ENCODE measurements around the gene GYG1.

GYG1 gene

GRCh38 chr3:148953094-148953493 is 38.2 kb upstream of the GYG1 start:
- Histone ChIP-seq H3K36me3 (ENCODE audit: control insufficient read depth in 4 of 4, insufficient read depth in 4 of 4, low read length in 3 of 4) (no peaks in the 10 kb centered on the region), H3K4me3 (ENCODE audit: control insufficient read depth in 1 of 7, extremely low read depth in 1 of 7, insufficient read depth in 4 of 7, low read depth in 2 of 7, low read length in 6 of 7) (no peak overlapping the region), H3K27ac (ENCODE audit: insufficient read depth in 1 of 2, low read depth in 1 of 2, low read length in 2 of 2, poor library complexity in 1 of 2, severe bottlenecking in 2 of 2) (no peak overlapping the region), H3K27me3 (replicated peaks in 2 of 5; ENCODE audit: control insufficient read depth in 4 of 5, insufficient read depth in 5 of 5, low read length in 4 of 5) (no peaks in the 10 kb centered on the region), H3K9me3 (ENCODE audit: control extremely low read depth in 1 of 5, control insufficient read depth in 4 of 5, insufficient read depth in 2 of 5, low read depth in 1 of 5, low read length in 4 of 5) (no peaks in the 10 kb centered on the region), H3K4me1 (ENCODE audit: control extremely low read depth in 1 of 4, control insufficient read depth in 4 of 4, insufficient read depth in 4 of 4, low read length in 3 of 4) (peaks cover 0 to 3% (median 1%) of the 10 kb centered on the region in 4 experiments)
- POLR2A ChIA-PET: no interaction called here
- CTCF ChIA-PET: interaction anchor here (1.1 to 4.3 kb wide), 12 partner anchors 8 to 573 kb away, joined by 3 to 29 read pairs (median 4); no protein-coding TSS in a partner anchor
- DNase-seq: no peak

GRCh38 chr3:148954981-148955380 is 36.4 kb upstream of the GYG1 start:
- 100% methylated on average over 1 of the region's 4 CpGs for WGBS (ENCODE audit: insufficient coverage)
- Histone ChIP-seq H3K36me3 (ENCODE audit: control insufficient read depth in 4 of 4, insufficient read depth in 4 of 4, low read length in 3 of 4) (no peaks in the 10 kb centered on the region), H3K9me3 (ENCODE audit: control extremely low read depth in 1 of 5, control insufficient read depth in 4 of 5, insufficient read depth in 2 of 5, low read depth in 1 of 5, low read length in 4 of 5) (no peaks in the 10 kb centered on the region), H3K27me3 (replicated peaks in 2 of 5; ENCODE audit: control insufficient read depth in 4 of 5, insufficient read depth in 5 of 5, low read length in 4 of 5) (no peaks in the 10 kb centered on the region), H3K4me1 (ENCODE audit: control extremely low read depth in 1 of 4, control insufficient read depth in 4 of 4, insufficient read depth in 4 of 4, low read length in 3 of 4) (peaks cover 0 to 3% (median 1%) of the 10 kb centered on the region in 4 experiments), H3K4me3 (ENCODE audit: control insufficient read depth in 1 of 7, extremely low read depth in 1 of 7, insufficient read depth in 4 of 7, low read depth in 2 of 7, low read length in 6 of 7) (no peak overlapping the region), H3K27ac (ENCODE audit: insufficient read depth in 1 of 2, low read depth in 1 of 2, low read length in 2 of 2, poor library complexity in 1 of 2, severe bottlenecking in 2 of 2) (no peak overlapping the region)
- ChIA-PET CTCF (interaction anchor here (0.6 to 4.3 kb wide), 21 partner anchors 10 to 853 kb away, joined by 3 to 29 read pairs (median 5); partner anchors contain the start of genes CPA3 and TM4SF18), POLR2A (no interaction called here)
- DNase-seq: no peak

- no peaks in the 10 kb centered on the region for H3K36me3 ChIP-seq (ENCODE audit: control insufficient read depth in 4 of 4, insufficient read depth in 4 of 4, low read length in 3 of 4)
- CTCF ChIA-PET: interaction anchor here (0.6 to 4.3 kb wide), 17 partner anchors 10 to 853 kb away, joined by 3 to 29 read pairs (median 6); partner anchors contain the start of gene TM4SF18
- 71% methylated on average over 12 of the region's 12 CpGs for WGBS (ENCODE audit: insufficient coverage)
- H3K27me3 ChIP-seq (replicated peaks in 2 of 5; ENCODE audit: control insufficient read depth in 4 of 5, insufficient read depth in 5 of 5, low read length in 4 of 5): no peaks in the 10 kb centered on the region
- no peak overlapping the region for H3K4me3 ChIP-seq (ENCODE audit: control insufficient read depth in 1 of 7, extremely low read depth in 1 of 7, insufficient read depth in 4 of 7, low read depth in 2 of 7, low read length in 6 of 7)
- peaks cover 0 to 3% (median 1%) of the 10 kb centered on the region in 4 experiments for H3K4me1 ChIP-seq (ENCODE audit: control extremely low read depth in 1 of 4, control insufficient read depth in 4 of 4, insufficient read depth in 4 of 4, low read length in 3 of 4)
- H3K27ac ChIP-seq (ENCODE audit: insufficient read depth in 1 of 2, low read depth in 1 of 2, low read length in 2 of 2, poor library complexity in 1 of 2, severe bottlenecking in 2 of 2): no peak overlapping the region
- POLR2A ChIA-PET: no interaction called here
- H3K9me3 ChIP-seq (ENCODE audit: control extremely low read depth in 1 of 5, control insufficient read depth in 4 of 5, insufficient read depth in 2 of 5, low read depth in 1 of 5, low read length in 4 of 5): no peaks in the 10 kb centered on the region
- DNase-seq: peak; percentile 71 to 83 (median 78)
These were observed 35.6 kb upstream of the GYG1 start for GRCh38 chr3:148955544-148956346.

- CTCF ChIA-PET: interaction anchor here (0.7 to 2.9 kb wide), 6 partner anchors 9 to 163 kb away, joined by 3 to 9 read pairs (median 4); no protein-coding TSS in a partner anchor
- H3K9me3 ChIP-seq (ENCODE audit: control extremely low read depth in 1 of 5, control insufficient read depth in 4 of 5, insufficient read depth in 2 of 5, low read depth in 1 of 5, low read length in 4 of 5): no peaks in the 10 kb centered on the region
These were observed 33.8 kb upstream of the GYG1 start for GRCh38 chr3:148957586-148957985.

GRCh38 chr3:148958696-148959095 is 32.6 kb upstream of the GYG1 start:
- Histone ChIP-seq H3K4me1 (ENCODE audit: control extremely low read depth in 1 of 4, control insufficient read depth in 4 of 4, insufficient read depth in 4 of 4, low read length in 3 of 4) (peaks cover 0 to 8% (median 1%) of the 10 kb centered on the region in 4 experiments), H3K27me3 (replicated peaks in 2 of 5; ENCODE audit: control insufficient read depth in 4 of 5, insufficient read depth in 5 of 5, low read length in 4 of 5) (no peaks in the 10 kb centered on the region), H3K36me3 (ENCODE audit: control insufficient read depth in 4 of 4, insufficient read depth in 4 of 4, low read length in 3 of 4) (no peaks in the 10 kb centered on the region), H3K4me3 (ENCODE audit: control insufficient read depth in 1 of 7, extremely low read depth in 1 of 7, insufficient read depth in 4 of 7, low read depth in 2 of 7, low read length in 6 of 7) (no peak overlapping the region), H3K9me3 (ENCODE audit: control extremely low read depth in 1 of 5, control insufficient read depth in 4 of 5, insufficient read depth in 2 of 5, low read depth in 1 of 5, low read length in 4 of 5) (no peaks in the 10 kb centered on the region), H3K27ac (ENCODE audit: insufficient read depth in 1 of 2, low read depth in 1 of 2, low read length in 2 of 2, poor library complexity in 1 of 2, severe bottlenecking in 2 of 2) (no peak overlapping the region)
- no peak for DNase-seq
- CTCF ChIA-PET: interaction anchor here (1.0 to 2.9 kb wide), 5 partner anchors 11 to 266 kb away, joined by 3 to 8 read pairs (median 3); no protein-coding TSS in a partner anchor
- POLR2A ChIA-PET: no interaction called here
- WGBS (ENCODE audit: insufficient coverage): no CpG with 5 or more reads among the region's 1 CpG

More at GRCh38 chr3:148957586-148957985, 33.8 kb upstream of the GYG1 start:
- H3K27me3 ChIP-seq (replicated peaks in 2 of 5; ENCODE audit: control insufficient read depth in 4 of 5, insufficient read depth in 5 of 5, low read length in 4 of 5): no peaks in the 10 kb centered on the region
- H3K4me3 ChIP-seq (ENCODE audit: control insufficient read depth in 1 of 7, extremely low read depth in 1 of 7, insufficient read depth in 4 of 7, low read depth in 2 of 7, low read length in 6 of 7): no peak overlapping the region
- H3K4me1 ChIP-seq (ENCODE audit: control extremely low read depth in 1 of 4, control insufficient read depth in 4 of 4, insufficient read depth in 4 of 4, low read length in 3 of 4): peaks cover 0 to 8% (median 1%) of the 10 kb centered on the region in 4 experiments
- DNase-seq: peak; percentile 23 to 53 (median 38)
- H3K36me3 ChIP-seq (ENCODE audit: control insufficient read depth in 4 of 4, insufficient read depth in 4 of 4, low read length in 3 of 4): no peaks in the 10 kb centered on the region
- POLR2A ChIA-PET: no interaction called here
- no CpG with 5 or more reads among the region's 2 CpGs for WGBS (ENCODE audit: insufficient coverage)
- no peak overlapping the region for H3K27ac ChIP-seq (ENCODE audit: insufficient read depth in 1 of 2, low read depth in 1 of 2, low read length in 2 of 2, poor library complexity in 1 of 2, severe bottlenecking in 2 of 2)

- POLR2A ChIA-PET: no interaction called here
- CTCF ChIA-PET: interaction anchor here (0.8 to 1.3 kb wide), 4 partner anchors 9 to 136 kb away, joined by 3 to 4 read pairs (median 4); partner anchors contain the start of gene GYG1
- 80% methylated on average over 1 of the region's 1 CpG for WGBS (ENCODE audit: insufficient coverage)
- peak; percentile 38 to 52 (median 48) for DNase-seq
- Histone ChIP-seq H3K27ac (ENCODE audit: insufficient read depth in 1 of 2, low read depth in 1 of 2, low read length in 2 of 2, poor library complexity in 1 of 2, severe bottlenecking in 2 of 2) (no peak overlapping the region), H3K9me3 (ENCODE audit: control extremely low read depth in 1 of 5, control insufficient read depth in 4 of 5, insufficient read depth in 2 of 5, low read depth in 1 of 5, low read length in 4 of 5) (no peaks in the 10 kb centered on the region), H3K4me1 (ENCODE audit: control extremely low read depth in 1 of 4, control insufficient read depth in 4 of 4, insufficient read depth in 4 of 4, low read length in 3 of 4) (peaks cover 0 to 5% (median under 1%) of the 10 kb centered on the region in 4 experiments), H3K4me3 (ENCODE audit: control insufficient read depth in 1 of 7, extremely low read depth in 1 of 7, insufficient read depth in 4 of 7, low read depth in 2 of 7, low read length in 6 of 7) (no peak overlapping the region), H3K36me3 (ENCODE audit: control insufficient read depth in 4 of 4, insufficient read depth in 4 of 4, low read length in 3 of 4) (no peaks in the 10 kb centered on the region), H3K27me3 (replicated peaks in 2 of 5; ENCODE audit: control insufficient read depth in 4 of 5, insufficient read depth in 5 of 5, low read length in 4 of 5) (no peaks in the 10 kb centered on the region)
These were observed 28.8 kb upstream of the GYG1 start for GRCh38 chr3:148962513-148962912.

GRCh38 chr3:148964809-148965208 is 26.5 kb upstream of the GYG1 start:
- Histone ChIP-seq H3K4me3 (ENCODE audit: control insufficient read depth in 1 of 7, extremely low read depth in 1 of 7, insufficient read depth in 4 of 7, low read depth in 2 of 7, low read length in 6 of 7) (no peak overlapping the region), H3K27ac (ENCODE audit: insufficient read depth in 1 of 2, low read depth in 1 of 2, low read length in 2 of 2, poor library complexity in 1 of 2, severe bottlenecking in 2 of 2) (no peak overlapping the region), H3K9me3 (ENCODE audit: control extremely low read depth in 1 of 5, control insufficient read depth in 4 of 5, insufficient read depth in 2 of 5, low read depth in 1 of 5, low read length in 4 of 5) (no peaks in the 10 kb centered on the region), H3K36me3 (ENCODE audit: control insufficient read depth in 4 of 4, insufficient read depth in 4 of 4, low read length in 3 of 4) (no peaks in the 10 kb centered on the region), H3K4me1 (ENCODE audit: control extremely low read depth in 1 of 4, control insufficient read depth in 4 of 4, insufficient read depth in 4 of 4, low read length in 3 of 4) (peaks cover 0 to 5% (median 0%) of the 10 kb centered on the region in 4 experiments), H3K27me3 (replicated peaks in 2 of 5; ENCODE audit: control insufficient read depth in 4 of 5, insufficient read depth in 5 of 5, low read length in 4 of 5) (no peaks in the 10 kb centered on the region)
- POLR2A ChIA-PET: no interaction called here
- WGBS (ENCODE audit: insufficient coverage): 93% methylated on average over 2 of the region's 3 CpGs
- no peak for DNase-seq
- CTCF ChIA-PET: interaction anchor here (3.5 kb wide), 1 partner anchor 10 kb away, joined by 22 read pairs; no protein-coding TSS in a partner anchor
